PC-3 (cell line): ENCODE results near the gene BTBD6.

Experiments used
- CTCF ChIP-seq: fragments of 300-600 bp; sonication (generic); conservative IDR thresholded peaks from 2 replicates; pipeline ENCODE4 v1.5.1; 2017; ENCODE audit warnings: antibody characterized with exemption, low read depth, mild to moderate bottlenecking, low read length
- EZH2 ChIP-seq: fragments of 300-600 bp; sonication (generic); IDR thresholded peaks from one replicate; pipeline ENCODE4 v1.6.1; 2017; ENCODE audit warnings: antibody characterized with exemption, mild to moderate bottlenecking, low read length; ENCODE audit not compliant: unreplicated experiment

GRCh38 chr14:105201156-105201924, 47.0 kb upstream of the BTBD6 start:
- TF ChIP-seq CTCF (peak; percentile 50), EZH2 (no peak)
